ENCODE results near the gene EMC6.
A peak's percentile ranks its signal among the peaks of the same experiment; 100 is the strongest.

EMC6 gene

DNA sequence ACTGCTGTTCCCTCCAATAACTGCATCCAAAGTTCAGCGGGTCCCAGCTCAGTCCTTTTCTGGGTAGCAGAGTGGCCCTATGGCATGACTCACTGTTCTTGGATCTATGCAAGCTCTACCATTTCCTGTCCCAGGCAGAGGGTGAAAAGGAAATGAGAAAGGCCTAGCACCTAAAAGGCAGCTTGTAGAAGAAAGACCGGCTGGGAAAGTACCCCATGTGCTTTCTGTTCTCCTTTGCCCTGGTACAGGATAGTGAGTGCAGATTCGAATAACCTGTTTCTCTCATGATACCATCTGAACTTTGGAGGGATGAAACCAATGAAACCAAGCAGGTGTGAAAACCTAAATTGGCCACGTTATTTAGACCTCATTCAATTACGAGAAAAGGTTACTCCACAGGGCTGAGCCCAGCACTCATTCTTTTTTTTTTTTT is 42.4 kb downstream of the EMC6 start:
- peak; percentile 53 for DNase-seq (ENCODE audit: low read depth)

DNA sequence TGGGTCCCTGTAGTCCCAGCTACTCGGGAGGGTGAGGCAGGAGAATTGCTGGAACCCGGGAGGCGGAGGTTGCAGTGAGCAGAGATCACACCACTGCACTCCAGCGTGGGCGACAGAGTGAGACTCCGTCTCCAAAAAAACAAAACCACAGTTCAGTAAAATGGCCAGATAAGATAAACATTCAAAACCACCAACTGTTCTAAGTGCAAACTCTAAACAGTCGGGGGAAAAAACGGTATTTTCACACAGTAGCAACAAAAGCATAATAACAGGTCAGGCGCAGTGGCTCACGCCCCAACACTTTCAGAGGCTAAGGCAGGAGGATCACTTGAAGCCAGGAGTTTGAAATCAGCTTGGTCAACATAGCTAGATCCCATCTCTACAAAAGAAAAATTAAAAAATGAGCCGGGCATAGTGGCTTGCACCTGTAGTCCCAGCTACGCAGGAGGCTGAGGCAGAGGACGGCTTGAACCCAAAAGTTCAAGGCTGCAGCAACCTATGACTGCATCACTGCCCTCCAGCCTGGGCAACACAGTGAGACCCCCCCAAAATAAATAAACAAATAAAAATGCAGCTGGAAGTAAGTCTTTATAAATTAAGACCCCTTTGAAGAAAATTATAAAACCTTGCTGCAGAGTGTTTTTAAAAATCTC is 44.3 kb downstream of the EMC6 start:
- peak; percentile 33 for DNase-seq (ENCODE audit: low read depth)

DNA sequence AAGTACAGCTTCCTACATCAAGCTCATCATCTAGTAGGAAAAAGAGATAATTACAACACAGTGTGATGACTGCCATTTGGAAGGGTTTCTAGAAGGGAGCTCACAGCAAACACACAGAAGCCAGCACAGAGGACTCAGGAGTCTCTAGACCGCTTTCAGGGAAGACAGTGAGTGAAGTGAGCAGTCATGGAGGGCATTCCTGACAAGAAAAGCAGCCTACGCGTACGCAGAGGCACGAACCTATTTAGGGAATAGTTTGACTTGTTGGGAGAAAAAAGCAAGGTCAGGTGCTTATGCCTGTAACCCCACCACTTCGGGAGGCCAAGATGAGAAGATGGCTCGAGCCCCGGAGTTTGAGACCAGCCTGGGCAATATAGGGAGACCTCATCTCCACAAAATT is 46.7 kb downstream of the EMC6 start:
- no peak for DNase-seq (ENCODE audit: low read depth)

DNA sequence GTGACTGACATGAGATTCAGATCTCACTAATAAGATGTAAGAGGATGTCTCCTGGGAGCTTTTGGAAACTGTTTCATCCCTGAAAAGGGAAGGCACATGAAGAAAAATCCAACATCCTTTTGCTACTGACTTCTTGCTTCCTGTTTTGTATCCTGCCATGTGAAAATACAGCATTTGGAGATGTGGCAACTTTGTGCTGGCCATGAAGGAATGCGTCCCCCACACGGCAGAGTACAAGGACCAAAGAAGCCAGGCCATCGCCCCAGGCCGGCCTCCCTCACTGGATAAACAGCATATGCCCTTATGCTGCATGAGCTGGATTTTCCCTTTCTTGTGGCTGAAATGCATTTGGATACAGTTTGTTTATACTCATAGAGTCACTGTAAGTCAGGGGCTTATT is 49.6 kb downstream of the EMC6 start:
- no peak for DNase-seq (ENCODE audit: low read depth)

DNA sequence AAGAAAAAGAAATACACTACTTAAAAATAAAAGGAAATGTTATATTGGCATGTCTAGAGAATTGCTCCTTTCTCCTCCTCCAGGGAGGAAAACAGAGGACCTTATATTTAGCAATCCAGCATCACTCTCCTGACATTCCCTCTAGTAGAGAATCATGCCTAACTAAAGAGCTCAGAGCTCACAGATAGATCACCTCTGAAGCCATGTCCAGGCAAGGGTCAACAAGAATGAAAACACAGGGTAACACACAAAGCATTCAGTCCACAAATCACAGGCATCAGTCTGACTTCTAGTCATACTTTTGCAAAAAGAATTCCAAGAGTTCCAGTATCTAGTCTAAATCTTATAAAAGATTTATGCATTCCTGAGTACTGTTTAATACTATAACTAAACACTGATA is 50.7 kb downstream of the EMC6 start:
- DNase-seq (ENCODE audit: low read depth), result no peak
